Amygdala (tissue), 56 donors: Measurements from ENCODE around the gene PDXDC1.
"Not testable (repeated sequence)": the region's sequence is repeated elsewhere in the genome, so short reads cannot be mapped to it uniquely, and the experiment has no call there.

Experiments used
- DNase-seq, 56 donors: peaks; one replicate each; lab custom pipeline; 2025; lab: John Stamatoyannopoulos, UW

Gene PDXDC1

DNA sequence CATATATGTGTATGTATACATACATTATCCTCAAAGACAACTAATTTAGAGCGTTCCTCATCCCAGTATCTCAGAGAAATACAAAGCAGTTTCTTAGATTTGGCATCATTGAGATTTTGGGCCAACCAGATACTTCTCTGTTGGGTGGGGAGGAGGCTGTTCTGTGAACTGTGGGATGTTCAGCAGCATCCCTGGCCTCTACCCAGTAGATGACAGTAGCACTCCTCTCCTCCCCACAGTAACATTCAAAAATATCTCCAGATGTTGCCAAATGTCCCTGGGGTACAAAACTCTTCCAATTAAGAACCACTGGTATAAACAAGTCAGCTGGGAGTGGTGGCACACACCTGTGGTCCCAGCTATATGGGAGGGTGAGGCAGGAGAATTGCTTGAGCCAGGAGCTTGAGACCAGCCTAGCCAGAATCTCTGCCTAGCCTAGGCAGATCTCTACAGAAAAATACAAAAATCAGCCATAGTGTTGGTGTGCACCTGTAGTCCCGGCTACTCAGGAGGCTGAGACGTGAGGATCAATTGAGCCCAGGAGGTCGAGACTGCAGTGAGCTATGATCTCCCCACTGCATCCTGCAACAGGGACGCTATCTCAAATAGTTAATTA lies 125.7 kb downstream of the PDXDC1 start:
- not testable (repeated sequence) for DNase-seq

DNA sequence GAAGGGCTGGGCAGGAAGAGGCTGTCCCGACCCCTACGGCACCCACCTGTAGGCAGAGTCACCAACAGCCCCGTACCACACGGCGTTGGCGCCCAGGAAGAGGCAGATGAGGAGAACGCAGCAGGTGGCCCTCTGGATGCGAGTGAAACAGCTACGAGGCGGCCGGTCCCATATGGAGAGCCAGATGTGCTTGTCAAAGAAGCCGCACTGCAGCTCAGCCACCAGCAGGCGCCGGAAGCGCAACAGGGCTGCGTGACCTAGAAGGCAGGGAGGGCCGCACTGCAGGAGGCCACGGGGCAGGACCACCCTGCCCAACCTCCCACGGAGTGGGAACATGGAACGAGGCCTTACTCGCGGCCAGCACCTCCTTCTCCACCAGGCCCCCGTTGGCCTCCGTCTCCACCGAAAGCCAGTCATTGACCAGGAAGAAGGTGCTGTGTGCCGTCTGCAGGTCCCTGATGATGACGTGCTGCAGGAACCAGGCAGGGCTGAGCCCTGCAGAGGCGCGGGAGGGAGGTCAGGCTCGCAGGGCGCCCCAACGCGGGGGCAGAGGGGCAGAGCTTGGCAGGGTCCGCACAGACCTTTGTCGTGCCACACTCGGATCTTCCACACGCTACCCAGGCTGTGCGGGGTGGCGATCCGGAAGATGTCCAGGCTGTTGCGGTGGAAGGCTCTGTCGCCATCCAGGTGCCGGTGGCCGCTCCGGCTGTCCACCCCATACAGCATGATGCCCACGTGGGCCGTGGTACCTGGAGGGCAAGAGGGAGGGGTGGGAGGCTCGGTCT lies 153.0 kb downstream of the PDXDC1 start:
- not testable (repeated sequence) for DNase-seq

DNA sequence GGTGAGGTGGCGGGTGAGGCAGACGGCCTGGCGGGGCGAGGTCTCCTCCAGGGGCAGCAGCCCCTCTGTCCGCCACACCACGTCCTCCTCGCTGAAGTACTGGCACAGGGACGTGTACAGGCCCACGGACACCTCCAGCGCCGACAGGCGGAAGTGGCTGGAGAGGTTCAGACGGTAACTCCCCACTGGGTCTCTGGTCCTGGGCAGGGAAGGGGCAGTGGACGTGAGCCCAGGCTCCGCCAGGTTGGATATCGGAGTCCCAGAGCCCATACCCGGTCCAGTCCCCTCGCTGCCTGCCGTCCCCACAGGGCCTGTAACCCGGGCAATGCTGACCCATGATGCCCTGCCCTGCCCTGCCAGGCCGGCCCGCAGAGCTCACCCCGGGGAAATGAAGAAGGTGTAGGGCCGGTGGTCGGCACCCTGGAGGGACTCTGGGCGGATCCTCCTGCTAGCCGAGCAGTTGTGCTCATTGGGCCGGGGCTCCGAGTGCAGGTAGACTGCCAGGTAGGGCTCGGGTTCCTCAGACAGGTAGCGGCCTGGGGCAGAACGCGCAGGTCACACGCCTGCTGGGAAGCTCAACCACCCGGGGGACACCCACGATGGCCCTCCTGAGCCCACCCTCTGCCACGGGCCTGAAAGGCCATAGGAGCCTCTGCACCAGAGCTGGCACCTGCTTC lies 155.6 kb downstream of the PDXDC1 start:
- DNase-seq: not testable (repeated sequence)

DNA sequence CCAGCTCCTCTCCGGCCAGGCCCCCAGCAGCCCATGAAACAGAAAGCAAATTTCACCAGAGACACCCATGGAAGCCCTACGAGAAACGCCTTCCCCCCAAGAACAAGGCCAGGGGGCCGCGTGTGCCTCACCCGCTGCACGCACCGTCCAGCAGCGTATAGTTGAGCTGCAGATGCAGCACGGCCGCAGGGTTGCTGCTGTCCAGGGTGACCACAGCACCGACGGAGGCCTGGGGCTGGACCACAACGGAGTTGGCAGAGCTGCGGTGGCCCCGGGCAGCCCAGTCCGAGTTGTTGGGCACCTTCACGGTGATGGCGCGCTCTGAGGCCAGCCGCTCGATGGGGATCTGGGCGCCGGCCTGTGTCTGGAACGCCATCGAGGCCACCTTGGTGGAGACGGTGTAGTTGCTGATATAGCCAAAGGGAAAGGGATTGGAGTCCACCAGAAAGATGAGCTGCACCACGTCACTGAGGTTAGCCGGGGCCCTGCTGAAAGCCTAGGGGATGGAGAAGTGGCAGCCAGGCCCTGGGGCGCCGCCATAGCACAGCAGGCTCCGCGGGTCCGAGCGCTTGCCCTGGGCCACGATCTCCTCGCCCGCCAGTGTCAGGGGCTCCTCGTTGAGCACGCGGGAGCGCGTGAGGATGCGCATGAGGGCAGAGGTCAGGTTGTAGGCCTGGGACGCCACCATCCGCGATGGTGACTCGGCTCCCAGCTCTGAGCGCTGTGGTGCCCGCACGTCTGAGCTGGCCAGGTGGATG lies 156.3 kb downstream of the PDXDC1 start:
- not testable (repeated sequence) for DNase-seq

DNA sequence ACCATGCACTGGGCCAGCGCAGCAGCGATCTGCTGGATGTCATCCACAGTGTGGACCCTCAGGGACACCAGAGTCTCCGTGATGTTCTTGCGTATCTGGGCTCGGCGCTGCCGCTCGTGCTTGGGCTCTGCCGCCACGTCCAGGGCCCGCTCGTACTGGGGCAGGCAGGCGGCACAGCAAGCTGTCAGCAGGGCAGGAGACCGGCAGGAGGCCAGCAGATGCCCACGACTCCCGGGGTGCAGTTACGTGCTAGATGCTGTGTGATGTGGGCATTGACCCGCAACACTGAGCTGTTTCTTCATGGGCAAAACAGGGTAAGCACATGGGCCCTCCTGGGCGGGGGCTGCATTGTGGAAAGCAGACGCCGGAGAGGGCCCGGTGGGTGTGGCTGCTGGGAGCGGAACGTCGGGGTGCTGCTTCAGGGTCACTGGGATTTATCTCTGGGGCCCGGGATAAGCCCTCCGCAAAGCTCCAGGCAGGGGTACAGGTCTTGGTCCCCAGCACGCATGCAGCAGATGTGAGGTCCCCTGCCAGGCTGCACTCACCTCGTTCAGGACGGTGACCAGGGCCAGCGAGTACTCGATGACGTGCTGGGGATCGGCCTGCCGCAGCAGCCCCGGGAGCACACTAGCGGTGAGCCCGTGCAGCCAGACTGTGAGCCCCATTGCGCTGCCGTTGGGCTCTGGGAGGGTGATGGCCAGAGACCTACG lies 158.0 kb downstream of the PDXDC1 start:
- not testable (repeated sequence) for DNase-seq

DNA sequence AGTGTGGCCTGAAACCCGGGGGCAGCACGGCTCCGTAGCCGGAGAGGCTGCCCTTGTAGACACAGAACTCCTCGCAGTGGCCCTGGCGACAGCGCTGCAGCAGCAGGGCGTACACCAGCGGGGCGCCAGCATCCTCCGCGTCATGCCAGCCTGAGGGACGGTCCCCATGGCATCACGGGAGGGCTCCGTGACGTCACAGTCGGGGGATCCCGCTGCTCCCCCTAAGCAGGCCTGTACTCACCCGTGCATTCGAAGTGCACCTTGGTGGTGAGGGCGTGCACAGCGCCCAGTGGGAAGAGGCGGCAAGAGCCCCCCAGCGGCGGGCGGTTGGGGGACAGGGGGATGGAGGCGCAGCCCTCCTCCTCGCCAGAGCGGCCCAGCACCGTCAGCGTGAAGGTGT lies 158.7 kb downstream of the PDXDC1 start:
- not testable (repeated sequence) for DNase-seq

DNA sequence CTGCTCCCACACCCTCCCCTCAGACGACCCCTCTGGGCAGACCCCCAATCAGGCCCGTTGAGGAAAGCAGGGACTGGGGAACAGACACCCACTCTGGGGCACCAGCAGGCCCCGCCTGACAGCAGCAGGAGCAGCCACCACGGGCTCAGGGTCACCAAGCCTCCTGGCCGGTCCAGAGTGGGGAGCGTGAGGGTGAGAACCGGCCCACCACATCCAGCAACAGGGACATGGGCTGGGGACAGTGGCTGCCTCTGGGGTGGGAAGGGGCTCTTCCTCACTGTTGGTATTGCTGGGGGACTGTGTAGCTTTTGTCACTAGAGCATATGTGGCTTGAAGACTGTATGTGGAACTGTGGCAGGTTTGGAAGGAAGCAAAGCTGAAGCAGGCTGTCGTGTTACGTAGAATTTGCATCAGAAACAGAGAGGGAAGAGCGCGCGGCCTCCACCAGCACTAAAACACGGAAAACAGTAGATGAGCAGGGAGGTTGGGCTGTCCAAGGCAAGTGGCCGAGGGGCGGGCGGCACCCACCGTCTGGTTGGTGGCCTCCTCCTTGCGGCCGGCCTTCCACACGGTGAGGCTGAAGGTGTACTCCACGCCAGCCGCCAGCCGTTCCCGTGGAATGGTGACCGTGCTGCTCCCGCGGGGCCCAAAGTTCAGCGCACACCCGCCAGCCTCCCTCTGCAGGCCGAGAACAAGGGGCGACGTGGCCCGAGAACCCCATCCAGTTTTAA lies 160.1 kb downstream of the PDXDC1 start:
- not testable (repeated sequence) for DNase-seq

DNA sequence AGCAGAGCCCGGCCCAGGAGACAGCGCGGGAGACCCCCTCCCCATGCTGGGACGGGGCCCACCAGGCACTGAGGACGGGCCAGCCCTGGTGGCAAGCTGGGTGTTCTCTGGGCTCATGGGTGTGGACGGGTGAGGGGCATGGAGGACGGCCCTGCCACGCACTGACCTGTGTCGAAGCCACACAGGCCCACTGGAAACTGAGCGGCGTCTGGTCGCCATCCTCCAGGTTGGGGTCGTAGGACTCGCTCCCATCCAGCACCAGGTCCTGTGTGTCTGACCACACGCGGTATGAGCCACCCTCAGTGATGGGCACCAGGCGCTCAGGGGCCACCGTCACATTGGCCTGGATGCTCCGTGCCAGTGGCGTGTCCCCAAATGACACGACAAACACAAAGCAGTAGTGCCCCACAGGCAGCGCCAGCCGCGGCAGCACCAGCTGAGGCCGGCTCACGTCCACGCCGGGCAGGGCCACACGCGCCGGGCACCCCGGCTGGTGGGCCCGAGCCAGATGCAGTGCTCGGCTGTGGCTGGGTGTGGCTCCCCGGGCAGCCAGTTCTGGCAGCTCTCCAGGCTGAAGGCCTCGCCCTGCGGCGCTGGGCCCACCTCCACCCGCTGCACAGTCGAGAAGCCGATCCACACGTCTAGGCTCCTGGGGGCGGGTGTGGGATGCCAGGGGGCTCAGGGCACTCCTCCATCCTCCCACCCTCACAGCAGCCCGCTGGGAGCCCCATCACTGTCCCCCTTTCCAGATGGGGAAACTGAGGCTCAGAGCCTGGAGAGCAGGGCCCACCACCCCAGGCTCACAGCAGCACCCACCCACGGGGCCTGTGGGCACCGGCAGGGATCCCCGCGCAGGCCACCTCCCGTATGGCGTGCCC lies 160.9 kb downstream of the PDXDC1 start:
- DNase-seq: not testable (repeated sequence)

DNA sequence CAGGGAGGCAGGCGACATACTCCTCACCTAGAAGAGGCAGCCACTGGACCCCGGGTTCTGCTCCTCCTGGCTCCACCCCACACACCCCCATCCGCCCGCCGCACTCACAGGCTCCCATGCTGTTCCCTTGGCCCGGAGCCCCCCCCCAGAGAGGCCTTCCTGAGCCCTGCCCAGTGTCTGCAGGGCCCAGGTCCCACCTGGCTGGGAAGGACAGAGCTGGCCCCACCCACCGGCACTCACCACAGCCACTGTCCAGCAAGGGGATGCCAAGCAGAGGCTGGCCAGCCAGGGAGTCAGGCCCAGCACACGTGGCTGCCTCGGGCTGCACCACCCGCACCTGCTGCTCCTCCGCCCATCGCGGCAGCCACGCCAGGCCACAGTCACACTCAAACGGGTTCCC lies 162.7 kb downstream of the PDXDC1 start:
- peak in 1 of 56 donors; percentile 12 for DNase-seq

DNA sequence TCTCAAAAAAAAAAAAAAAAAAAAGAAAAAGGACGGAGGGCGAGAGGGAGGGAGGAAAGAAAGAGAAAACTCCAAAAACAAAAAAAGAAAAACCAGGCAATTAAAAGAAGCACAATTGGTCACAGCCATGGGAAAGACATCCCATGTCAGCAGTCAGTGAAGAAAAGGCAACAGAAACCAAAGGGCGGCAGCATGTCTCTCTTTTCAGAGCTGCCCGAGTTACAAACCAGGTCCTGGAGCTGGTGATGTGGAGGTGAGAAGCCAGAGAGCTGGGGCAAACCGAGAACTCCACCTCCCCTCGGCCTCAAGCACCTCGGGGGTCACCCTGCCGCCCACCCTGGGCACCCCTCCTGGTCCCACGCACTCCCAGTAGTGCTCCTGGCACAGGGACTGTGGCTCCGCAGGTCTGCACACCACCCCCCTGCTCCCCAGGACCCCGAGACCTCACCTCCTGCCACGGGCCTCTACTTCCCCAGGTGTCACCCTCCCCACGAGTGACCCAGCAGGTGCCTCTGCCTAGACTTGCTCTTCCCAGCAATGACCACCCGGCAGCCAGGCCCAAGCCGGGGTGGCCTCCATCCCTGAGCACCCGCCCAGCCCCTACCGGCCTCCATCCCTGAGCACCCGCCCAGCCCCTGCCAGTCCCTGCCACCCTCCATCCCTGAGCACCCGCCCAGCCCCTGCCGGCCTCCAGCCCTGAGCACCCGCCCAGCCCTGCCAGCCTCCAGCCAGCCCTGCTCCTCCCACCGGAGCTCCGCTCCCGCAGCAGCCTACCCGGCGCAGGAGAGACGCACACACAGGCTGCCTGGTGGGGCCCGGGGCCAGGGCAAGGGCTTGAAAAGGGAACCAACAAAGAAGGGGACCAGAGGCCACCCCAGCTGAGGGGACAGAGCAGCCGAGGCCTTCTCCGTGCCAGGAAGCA lies 165.9 kb downstream of the PDXDC1 start:
- peak in 17 of 56 donors; percentile 12 to 72 (median 39) for DNase-seq

DNA sequence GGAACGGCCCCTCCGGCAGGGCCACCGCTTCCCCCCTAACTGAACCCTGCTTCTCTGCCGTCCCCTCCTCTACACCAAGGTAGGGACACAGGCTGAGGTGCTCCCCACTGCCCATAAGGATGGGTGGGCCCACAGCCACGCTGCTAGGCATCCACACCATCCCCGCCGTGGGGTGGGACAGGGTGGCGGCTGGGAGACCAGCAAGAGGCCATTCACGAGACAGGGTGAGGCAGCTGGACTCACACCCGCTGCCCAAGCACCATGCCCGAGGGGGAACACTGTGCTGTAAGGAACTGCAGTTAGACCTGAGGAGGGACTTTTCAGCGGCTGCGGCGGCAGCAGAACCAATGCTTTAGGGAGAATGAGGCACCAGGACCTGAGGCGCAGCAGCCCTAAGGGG lies 166.8 kb downstream of the PDXDC1 start:
- DNase-seq: no peak

DNA sequence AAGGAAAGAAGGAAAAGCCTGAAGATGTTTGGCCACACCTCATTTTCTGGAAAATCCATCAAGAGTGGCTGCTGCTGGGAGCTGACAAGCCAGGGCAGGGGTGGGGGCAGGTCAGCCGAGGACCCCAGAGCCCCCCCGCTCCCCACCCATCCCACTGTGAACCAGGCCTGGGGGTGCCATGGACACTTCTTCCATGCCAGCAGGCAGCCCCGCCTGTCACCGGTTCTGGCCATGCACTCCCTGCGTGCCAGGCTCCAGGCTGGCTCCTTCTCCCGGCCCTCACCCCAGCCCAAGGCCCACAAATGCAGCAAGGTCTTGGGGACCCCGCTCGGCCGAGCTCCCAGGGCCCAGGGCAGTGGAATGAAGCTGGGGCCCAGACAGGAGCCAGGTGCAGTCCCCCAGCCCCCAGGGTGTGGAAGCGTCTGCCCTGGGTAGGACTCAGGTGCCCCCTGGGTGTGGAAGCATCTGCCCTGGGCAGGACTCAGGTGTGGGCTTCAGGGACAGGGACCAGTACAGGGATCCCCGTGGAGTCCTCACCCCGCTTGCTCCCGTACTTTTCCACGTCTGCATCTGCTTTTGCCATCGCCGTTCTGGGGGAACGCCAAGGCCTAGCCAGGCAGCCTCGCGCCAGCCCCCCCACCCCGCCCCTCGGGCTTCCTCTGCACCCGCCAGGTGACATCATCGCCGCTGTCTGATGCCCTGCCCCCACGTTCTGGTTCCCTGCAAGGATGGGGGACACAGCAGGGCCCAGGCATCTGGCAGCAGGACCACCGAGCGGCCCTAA lies 167.5 kb downstream of the PDXDC1 start:
- DNase-seq: not testable (repeated sequence)

DNA sequence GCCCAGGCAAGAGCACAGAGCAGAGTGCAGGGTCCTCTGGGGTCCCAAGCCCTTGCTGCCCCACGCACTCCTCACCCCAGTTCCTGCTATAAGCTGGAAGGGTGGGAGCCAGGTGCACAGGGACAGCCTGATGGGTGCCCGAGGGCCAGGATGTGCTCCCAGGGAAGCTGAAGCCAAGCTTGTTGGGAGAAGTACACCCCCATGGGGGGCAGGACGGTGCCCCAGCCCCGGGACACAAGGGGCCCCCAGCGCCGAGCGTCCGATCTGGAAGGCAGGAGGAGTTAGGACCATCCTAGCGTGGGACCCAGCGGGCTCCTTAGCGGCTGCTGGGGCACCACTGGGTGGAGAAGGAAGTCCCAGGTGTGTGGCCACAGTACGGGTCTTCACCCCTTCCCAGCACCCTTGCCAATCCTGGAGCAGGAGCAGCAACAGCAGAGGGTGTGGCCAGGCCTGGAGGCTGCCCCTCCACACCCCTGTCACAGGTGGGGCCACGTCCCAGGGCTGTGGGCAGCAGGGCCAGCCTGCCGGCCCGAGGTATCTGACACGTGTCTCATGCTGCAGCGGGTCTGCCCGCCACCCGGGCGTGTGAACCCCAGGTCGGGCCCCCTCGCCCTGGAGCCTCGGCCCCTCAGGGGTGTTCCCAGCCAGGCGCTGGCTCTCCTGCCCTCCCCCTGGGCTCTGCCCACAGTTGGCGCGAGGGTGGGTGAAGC lies 168.2 kb downstream of the PDXDC1 start:
- peak in 1 of 56 donors; percentile 24 for DNase-seq

DNA sequence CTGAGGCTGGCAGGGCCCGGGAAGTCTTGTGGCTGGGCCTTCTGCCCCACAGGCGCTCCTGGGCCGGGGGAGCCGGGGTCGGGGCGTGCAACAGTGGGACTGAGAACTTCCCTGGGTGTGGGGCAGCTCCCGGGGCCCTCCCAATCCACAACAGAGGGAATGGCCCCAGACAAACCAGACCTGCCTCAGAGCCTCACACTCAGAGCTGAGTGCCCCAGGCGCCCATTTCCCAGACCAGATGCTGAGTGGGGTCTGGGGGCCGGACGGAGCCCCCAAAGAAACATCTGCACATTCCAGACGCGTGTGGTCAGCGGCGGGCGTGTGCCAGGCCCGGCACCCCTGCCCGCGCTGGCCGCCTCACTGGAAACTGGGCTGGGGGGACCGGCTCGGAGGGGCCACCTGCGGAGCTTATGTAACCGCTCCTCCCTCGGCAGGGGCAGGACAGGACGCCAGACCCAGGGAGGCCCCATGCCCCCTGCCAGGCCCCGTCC lies 168.8 kb downstream of the PDXDC1 start:
- DNase-seq: peak in 1 of 56 donors; percentile 35

DNA sequence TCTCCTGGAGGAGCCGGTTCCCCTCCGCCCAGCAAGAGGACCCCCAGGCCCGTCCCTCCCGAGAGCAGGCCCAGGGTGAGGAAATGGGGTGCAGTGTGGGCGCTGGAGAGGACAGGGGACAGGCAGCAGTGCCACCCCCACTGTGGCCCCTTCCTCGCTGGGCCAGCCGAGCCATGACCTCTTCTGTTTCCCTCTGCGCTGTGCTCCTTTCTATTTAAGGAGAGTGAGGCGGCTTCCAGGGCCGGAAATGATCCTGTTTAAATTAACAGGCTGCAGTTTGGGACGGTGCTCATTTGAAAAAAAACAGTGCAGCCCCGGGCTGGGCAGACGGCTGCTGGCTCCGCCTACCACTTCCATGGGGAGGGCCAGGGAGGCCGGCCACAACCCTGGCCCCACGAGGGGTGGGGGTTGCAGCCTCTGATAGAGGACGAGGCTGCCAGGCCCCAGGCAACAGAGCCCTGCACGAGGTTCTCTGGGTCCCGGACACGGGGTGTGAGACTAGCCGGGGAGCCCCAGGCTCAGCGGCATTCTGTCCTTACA lies 169.3 kb downstream of the PDXDC1 start:
- DNase-seq: peak in 4 of 56 donors; percentile 7 to 35 (median 14)
